Stimulated activated CD4-positive, alpha-beta T cell treated with anti-CD3 and anti-CD28 coated beads, Interleukin-2, amount 100 ng/mL, for 48 hours (primary cell): ENCODE measurements around the gene DENND5A.

Experiments
- DNase-seq, 2 donors: peaks; one replicate each; pipeline ENCODE4 v3.0.0-alpha.2; 2020

DENND5A gene

DNA sequence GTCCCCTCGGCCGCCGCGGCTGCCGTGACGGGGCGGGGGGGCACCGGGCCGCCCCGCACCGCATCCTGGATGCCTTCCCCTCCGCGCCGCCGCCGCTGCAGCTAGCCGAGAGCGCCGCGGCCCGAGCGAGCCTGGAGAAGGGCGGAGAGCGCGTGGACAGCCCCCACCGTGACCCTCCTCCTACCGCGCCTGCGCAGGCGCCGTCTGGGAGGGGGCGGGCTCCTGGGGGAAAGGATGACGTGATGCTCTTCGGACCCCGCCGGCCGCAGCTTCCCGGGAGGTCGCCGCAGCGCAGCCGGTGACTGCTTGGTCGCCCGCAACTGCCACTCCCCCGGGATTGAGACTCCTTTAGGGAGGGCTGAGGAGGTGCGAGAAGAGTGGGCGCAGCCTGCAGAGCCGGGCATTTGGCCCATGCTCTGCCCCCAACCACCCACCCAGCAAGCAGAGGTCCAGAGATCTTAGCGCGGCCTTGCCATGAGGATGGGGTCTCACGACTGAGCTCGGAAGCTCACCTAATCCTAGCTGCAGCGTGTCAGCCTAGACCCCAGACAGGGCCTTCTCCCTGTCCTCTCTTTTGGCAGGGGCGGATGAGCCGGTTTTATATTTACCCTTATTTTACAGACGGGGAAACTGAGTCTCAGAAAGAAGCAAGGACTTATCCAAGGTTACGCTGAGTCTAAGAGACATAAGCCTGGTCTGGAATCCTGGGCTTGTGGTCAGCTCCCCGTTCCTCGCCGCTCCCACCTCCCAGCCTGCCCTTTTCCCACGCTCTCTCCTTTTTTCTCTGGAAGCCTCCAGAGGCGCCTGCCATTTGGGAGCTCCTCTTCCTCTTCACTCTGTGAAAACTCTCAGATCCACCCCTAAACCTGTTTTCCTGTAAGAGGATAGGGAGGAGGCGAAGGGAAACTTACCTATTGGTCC, at the start of gene DENND5A:
DENND5A (minus strand) TSS at position 140 of the 921 bp plus-strand sequence. CDS start 281 bp downstream, outside the sequence.
- DNase-seq: peak; percentile 39 to 40

DNA sequence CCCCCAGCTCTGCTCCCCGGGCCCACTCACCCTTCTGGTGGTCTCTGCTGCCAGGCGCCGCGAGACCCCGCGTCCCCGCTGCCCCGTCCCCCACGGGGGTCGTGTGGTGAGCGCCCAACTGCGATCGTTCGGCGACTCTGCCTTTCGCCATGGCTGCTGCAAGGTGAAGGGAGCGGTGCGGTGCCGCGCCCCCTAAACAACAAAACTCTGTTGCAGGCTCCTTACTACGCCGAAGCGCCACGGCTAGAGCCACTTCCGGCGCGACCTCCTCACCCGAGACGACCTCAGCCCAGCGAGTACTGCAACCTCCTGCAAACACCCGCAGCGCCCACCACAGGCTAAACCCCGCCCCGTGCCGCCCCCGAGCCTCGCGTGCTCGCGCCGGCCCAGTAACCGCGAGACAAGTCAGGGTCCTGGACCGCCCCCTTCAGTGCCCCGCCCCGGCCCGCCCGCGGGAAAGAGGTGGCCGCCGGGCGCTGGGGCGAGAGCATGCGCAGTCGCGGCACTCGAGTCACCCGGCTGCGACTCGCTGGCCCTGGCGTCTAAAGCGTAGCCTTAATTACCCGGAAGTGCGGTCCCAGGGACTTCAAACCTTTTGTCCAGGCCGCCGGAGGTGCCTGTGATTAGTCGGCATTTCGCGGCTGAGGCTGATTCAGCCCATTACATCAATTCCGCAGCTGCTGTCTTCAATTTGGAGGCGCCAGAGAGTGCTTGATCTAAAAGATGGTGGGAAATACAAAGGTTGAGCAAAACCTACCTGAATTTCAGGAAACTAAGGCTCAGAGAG, 49.3 kb upstream of the DENND5A start, which contains the start of gene TMEM41B:
TMEM41B (minus strand) TSS at position 303 of the 787 bp plus-strand sequence; CDS start at position 151, 152 bp downstream.
- peak; percentile 99 to 100 for DNase-seq

DNA sequence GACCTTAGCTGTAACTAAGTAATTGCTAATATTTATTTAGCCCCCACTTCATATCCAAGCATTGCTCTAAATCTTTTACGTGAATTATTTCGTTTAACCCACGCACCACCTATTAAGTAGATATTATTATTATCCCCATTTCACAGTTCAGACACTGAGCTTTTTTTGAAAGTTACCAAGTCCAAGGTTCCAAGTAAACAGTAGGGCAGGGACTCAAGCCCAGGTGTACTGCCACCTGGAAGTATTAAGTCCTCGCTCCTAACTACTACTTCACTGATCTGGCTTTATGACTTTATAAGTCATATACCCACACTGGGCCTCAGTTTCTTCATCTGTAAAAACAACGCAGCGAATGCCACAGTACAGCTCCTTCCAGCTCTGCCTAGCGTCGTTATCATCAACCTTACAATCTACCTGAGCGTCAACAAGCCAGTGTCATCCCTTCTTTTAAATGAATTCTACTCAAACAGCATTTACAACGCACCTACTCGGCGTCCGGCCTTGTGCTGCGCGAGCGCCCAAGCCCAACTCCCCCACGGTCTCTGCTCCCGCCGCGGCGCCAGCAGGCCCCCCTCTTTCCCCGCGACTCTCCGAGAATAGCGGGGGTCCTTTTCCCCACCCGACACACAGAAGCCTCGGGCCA, 48.6 kb upstream of the DENND5A start:
- DNase-seq: peak in 1 of 2 donors; percentile 6

DNA sequence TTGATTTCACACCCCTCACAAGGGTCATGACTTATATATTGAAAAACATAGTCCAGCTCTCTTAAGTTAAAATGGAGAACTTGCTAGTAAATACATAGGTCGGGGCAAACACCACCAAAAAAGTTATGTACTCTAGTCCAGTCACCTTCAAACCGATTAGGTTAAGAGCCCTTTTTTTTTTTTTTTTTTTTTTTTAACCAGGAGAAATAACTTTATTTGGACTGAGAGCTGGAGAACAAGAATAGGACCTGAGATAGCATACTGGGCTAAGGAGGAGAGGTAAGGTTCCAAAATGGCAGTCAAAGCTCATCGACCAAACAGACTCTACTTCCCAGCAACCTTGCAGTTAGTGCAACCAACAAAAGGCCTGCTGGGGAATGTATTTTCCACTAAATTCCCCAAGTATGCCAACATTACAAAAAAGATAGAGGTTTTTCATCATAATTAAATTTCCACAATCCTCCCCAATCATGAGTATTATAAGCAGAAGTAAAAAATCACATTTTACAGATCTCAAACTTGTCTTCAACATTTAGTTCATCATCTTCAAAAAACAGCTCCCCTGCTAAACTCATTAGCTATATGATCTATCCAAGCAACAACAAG, 45.4 kb upstream of the DENND5A start:
- DNase-seq: no peak

DNA sequence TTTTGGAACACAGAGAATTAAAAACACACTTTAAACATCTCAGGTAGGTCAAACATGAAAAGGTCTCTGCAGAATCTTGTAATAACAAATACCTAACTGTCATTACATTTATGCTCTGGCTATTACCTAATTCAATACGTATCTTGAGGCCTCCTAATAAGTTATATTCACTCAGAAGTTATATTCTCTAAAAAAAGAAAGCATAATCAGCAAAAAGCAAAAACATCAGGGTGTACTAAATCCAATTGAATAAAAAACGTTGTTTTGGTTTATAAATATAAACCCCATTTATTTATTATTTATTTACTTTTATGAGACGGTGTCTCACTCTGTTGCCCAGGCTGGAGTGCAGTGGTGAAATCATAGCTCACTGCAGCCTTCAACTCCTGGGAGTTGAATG, 39.0 kb upstream of the DENND5A start:
- no peak for DNase-seq

DNA sequence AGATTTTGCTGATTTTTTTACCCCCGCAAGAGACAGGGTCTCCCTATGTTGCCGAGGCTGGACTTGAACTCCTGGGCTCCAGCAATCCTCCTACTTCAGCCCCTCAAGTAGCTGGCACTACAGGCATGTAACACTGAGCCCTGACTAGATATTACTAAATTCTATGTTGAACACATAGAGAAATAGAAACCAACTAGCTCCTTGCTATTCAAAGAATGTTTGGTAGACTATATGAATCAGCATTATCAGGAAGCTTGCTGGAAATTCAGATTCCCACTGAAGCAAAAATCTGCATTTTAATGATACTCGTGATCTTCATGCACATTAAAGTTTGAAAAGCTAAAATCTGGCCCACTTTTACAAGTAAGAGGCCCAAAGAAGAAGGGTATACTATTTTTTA, 37.3 kb upstream of the DENND5A start:
- DNase-seq: no peak

DNA sequence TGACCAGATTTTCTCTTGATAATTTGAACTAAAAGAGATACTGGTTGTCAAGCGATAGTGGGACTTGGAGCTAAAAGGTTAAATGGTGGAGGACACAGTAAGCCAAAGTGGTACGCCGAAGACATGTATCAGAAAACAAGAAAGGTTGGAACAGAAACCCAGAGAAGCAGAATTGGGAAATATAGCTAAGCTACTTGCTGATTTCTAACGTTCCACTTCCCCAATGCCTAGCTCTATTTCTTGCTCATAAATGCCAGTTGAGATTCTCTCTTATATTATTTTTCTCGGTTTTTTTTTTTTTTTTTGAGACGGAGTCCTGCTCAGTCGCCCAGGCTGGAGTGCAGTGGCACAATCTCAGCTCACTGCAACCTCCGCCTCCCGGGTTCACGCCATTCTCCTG, 36.6 kb upstream of the DENND5A start:
- no peak for DNase-seq

DNA sequence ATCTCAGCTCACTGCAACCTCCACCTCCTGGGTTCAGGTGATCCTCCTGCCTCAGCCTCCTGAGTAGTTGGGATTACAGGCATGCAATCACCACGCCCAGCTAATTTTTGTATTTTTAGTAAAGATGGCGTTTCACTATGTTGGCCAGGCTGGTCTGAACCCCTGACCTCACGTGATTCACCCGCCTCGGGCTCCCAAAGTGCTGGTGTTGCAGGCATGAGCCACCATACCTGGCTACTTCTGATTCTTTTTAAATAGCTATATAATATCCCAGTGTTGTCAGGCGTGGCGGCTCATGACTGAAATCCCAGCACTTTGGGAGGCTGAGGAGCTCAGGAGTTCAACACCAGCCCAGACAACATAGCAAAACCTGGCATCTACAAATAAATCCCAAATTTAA, 28.5 kb upstream of the DENND5A start:
- no peak for DNase-seq

DNA sequence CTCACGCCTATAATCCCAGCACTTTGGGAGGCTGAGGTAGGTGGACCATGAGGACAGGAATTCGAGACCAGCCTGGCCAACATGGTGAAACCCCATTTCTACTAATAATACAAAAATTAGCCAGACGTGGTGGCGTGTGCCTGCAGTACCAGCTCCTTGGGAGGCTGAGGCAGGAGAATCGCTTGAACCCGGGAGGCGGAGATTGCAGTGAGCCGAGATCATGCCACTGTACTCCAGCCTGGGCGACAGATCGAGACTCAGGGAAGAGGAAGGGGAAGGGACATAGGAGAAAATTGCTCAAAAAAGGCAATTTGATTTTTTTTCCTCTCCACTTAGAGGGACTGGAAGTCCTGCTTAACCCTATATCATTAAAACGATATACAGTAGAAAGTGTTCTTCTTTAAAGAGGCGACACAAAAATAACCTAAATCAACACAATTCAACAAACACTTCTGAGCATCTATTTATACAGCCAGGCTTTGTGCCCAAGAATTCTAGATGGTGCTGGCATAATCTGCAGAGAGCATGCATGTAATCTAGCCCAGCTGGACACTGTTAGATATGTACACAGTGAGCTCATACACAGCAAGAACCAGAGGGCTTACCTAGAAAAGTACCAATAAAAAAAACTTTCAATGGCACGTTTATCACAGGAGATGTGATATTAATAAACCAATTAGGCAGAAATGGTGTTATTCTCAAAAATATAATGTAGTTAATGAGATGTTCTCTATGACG, 20.9 kb upstream of the DENND5A start:
- DNase-seq: no peak

DNA sequence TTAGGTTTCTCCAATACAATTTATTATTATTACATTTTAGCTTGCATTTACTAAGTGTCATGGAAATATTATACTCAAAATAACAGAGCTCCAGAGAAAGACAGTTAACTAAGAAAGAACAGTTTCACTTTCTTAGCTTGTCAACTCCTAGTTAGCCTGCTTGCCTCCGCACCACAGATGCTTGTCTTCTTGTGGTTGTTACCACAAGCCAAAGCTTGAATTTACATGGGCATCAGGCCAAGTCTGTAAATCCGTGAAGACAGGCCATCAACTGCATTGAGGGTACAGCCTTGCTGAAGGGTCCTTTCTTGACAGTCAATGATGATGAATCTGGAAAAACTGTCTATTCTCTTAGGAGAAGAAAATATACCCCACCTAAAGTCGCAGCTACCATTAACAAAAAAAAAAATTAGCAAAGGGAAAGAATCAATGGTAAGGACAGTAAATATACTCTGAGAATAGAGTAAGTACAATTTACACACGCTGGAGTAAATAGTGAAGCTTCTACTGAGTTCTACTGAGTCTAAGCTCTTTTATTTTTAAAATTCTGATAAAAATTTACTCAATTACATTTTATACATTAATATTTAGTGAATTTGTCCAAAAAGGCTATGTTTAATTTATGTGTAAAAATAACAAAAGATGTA, 15.6 kb upstream of the DENND5A start:
- DNase-seq: peak; percentile 46 to 49

DNA sequence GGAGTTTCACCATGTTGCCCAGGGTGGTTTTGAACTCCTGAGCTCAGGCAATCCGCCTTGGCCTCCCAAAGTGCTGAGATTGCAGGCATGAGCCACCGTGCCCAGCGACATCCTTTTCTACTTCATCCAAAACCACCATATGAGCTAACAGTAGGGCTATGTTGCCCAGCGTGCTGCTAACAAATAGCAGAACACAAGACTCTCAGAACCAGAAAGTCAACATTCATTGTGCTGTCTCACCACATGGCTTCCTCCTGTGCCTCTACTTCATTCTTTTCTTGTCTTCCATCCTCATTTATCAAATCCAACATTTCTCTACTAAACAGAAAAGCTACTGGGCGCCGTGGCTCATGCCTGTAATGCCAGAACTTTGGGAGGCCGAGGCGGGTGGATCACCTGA, 12.0 kb upstream of the DENND5A start:
- no peak for DNase-seq

DNA sequence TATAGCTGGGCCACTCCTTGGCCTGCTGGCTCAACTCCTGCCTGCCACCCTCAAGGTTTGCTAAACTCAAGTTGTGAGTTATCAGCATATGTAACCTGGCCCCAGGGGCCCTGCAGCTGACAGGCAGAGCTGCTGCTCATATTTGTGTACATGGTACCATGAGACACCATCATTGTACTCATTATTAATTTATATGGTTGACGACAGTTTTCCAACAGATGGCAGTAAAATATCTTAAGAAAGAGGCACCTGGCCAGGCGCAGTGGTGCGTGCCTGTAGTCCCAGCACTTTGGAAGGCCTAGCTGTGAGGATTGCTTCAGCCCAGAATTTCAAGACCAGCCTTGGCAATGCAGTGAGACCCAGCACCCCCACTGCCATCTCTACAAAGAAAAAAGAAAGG, 11.4 kb upstream of the DENND5A start:
- DNase-seq: no peak

DNA sequence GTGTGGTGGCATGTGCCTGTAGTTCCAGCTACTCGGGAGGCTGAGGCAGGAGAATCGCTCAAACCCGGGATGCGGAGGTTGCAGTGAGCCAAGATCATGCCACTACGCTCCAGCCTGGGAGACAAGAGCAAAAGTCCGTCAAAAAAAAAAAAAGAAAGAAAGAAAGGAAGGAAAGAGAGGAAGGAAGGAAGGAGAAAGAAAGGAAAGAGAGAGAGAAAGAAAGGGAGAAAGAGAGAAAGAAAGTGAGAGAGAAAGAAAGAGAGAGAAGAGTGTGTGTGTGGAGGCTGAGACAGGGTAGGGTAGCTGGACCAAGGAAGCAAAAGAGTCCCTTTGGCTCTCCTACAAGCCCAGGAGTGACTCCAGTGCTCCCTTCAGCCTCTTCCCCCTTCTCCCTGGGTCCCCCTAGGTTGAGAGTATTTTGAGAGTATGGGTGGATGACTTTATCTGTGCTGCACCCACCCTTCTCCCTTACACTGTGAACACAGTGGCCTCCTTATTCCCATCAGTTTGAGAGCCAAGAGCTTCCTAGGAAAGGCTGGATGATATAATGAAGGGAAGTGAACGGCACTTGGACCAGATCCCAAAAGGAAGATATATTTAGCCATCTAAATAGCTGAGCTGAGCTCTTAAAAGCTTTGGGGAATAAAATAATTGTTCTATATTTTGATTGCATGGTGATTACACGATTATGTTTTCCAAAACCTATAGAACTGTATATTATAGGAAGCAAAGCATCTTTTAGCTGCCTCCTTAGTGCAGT, 9.5 kb upstream of the DENND5A start:
- no peak for DNase-seq

DNA sequence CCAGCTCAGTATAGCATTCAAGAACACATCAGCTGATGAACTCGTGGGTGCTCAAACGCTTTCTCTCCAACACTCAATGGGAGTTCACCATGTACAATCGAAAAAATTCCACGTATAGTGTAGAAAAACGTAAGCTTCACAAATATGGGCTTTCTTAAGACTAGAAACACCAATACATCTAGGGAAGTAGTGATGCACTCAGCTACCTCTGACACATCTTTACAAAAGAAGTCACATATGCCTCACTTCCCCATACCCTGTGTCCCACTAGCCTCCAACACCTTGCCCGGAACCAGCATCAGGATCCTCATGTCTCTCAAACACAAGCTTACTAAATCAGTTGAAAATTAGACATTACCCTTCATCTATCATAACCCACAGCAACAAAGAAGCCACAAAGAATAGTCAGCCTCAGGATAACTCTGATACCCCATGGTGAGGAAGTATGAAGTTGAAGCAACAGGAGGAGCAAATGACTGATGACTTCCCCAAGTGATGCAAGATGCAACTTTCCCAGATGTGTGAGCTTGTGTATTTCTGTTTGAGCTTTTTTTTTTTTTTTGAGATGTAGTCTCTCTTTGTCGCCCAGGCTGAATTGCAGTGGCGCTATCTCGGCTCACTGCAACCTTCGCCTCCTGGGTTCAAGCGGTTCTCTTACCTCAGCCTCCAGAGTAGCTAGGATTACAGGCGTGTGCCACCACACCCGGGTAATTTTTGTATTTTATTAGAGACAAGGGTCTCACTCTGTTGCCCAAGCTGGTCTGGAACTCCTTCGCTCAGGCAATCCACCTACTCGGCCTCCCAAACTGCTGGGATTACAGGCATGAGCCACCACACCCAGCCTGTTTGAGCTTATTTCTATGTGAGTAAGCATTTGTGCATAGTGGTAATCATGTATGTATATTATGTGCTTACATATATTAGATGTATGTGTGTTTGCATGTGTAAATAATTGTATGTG, 8.5 kb upstream of the DENND5A start:
- DNase-seq: no peak

DNA sequence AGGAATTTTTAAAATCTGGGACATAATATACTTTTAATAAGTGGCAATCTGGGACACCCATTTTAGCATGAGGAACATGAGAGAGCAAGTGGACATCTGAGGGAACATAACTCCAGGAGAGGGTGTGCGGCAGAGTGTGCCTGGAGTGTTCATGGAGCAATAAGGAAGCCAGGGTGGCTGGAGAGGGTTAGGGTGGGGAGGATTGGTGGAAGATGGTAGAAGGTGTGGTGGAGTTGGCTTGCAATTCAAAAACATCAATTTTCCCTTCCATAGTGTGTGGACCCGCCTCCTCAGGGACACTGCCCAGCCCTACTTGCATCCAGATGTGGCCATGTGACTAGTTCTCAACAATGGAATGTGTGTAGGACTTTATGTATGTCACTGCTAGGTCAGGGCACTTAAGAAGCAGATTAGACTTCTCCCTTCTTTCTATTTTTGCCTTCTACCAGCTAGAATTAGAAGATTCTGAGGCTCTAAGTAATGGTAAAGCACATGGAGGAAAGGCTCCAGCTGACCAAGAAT, 4.4 kb upstream of the DENND5A start:
- no peak for DNase-seq

DNA sequence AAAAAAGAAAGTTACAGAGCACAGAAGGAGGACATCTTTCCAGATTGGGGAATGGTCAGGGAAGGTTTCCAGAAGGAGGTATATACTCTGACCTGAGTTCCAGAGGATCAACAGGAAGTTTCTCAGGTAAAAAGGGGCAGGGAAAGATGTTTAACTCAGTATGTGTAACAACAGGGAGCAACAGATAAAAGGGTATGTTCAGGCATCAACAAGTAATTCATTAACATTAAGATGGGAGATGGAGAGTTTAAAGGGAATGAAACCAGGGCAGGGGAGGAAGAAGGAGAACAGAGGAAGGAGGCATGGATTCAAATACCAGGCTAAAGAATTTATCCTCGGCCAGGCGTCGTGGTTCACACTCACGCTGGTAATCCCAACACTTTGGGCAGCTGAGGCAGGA, 2.5 kb upstream of the DENND5A start:
- no peak for DNase-seq

DNA sequence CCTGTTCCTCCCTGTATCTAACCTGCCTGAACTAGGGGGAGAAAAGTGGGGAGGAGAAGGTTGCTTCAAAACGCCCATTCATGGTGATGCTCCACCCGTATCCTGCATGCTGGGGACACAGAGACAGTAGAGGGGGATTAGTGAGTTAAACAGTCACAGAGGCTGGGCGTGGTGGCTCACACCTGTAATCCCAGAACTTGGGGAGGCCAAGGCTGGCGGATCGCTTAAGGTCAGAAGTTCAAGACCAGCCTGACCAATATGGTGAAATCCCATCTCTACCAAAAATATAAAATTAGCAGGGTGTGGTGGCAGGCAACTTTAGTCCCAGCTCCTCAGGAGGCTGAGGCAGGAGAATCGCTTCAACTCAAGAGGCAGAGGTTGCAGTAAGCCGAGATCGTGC, 1.8 kb upstream of the DENND5A start:
- DNase-seq: no peak

DNA sequence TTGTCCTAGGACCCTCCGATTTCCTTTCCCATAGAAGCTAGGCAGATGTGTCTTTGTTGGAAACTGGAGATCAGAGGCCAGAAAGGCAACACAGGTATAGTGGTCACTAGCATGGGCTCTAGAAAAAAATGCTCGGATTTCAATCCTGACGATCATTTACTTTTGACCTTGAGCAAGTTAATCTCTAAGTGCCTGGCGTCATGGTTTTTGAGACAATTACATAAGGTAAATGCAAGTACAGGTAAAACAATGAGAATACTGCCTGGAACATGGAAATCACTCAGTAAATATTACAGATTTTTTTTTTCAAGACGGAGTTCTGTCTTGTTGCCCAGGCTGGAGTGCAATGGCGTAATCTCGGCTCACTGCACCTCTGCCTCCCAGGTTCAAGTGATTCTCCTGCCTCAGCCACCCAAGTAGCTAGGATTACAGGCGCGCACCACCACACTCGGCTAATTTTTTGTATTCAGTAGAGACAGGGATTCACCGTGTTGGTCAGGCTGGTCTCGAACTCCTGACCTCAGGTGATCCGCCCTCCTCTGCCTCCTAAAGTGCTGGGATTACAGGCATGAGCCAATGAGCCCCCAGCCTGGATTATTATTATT, 1.1 kb upstream of the DENND5A start:
- DNase-seq: no peak
